HCT116 (cell line): ENCODE data around the gene SRD5A3. TPM values are rescaled to one million over a fixed set of nuclear protein-coding genes. Genes with fewer than 3 reads are reported as not detected.
A peak's percentile ranks its signal among the peaks of the same experiment; 100 is the strongest.

Experiments
- ATAC-seq: fragments of 200-7000 bp; cut with Tn5 transposase; 2 replicates; pipeline ENCODE4 v1.9.1; 2020; ENCODE audit warnings: mild to moderate bottlenecking, moderate library complexity
- BruUV-seq: library from RNA; stranded (reverse); fragments of 400-500 nt; replicated peaks from 2 replicates; lab custom pipeline; 2021; lab: Mats Ljungman, UMichigan
- CTCF ChIA-PET: fragments of 300-600 bp; sonication (Branson Sonifier 250); formaldehyde crosslinking; loops from one replicate; lab custom pipeline; 2021; ENCODE audit warnings: antibody characterized with exemption; lab: Charles Lee
- POLR2A ChIA-PET: fragments of 300-600, 350-600 bp; sonication (Branson Sonifier 250); formaldehyde crosslinking; loops from one replicate; lab custom pipeline; 2021; ENCODE audit warnings: antibody characterized with exemption; lab: Charles Lee
- RAD21 ChIA-PET, 2 experiments: fragments of 300-600 bp; sonication (Branson Sonifier 250); formaldehyde crosslinking; loops; one replicate each; lab custom pipeline; 2023; ENCODE audit warnings: low total read pairs in 2 of 2; ENCODE audit not compliant: uncharacterized antibody in 2 of 2, unreplicated experiment in 2 of 2, low non-redundant PET in 1 of 2; lab: Charles Lee
- DNase-seq: peaks from one replicate; pipeline ENCODE4 v3.0.0-alpha.2; 2010; ENCODE audit warnings: low read depth, low spot score
- H2AFZ ChIP-seq: fragments of 200-600 bp; shearing (Covaris generic), sonication (generic); 2 replicates; pipeline ENCODE4 v1.6.1; 2017; ENCODE audit warnings: low read depth, mixed run types, mixed read lengths, antibody characterized with exemption, low read length; ENCODE audit not compliant: poor library complexity, severe bottlenecking
- H3K27ac ChIP-seq: 2 replicates; pipeline ENCODE4 v1.5.1; 2012; ENCODE audit warnings: low read depth, low read length
- H3K27me3 ChIP-seq: fragments of 200-600 bp; sonication (generic); 2 replicates; pipeline ENCODE4 v1.6.1; 2016; ENCODE audit warnings: mixed run types, low read length, mixed read lengths; ENCODE audit not compliant: insufficient read depth
- H3K36me3 ChIP-seq, 2 experiments: fragments of 200-500 bp in 1 of 2; fragments of 200-600 bp in 1 of 2; sonication (Bioruptor generic) in 1 of 2; sonication (generic) in 1 of 2; 2 replicates each; pipeline versions ENCODE4 v1.5.1 to v1.6.1; 2014 to 2016; ENCODE audit warnings: low read length in 2 of 2, inconsistent platforms in 1 of 2, mixed read lengths in 1 of 2, mixed run types in 1 of 2; ENCODE audit not compliant: insufficient read depth in 2 of 2, control insufficient read depth in 1 of 2
- H3K4me1 ChIP-seq, 2 experiments: fragments of 200-600 bp in 1 of 2; sonication (generic) in 1 of 2; 2 replicates each; pipeline versions ENCODE4 v1.5.1 to v1.6.1; 2012 to 2017; ENCODE audit warnings: low read length in 2 of 2, inconsistent platforms in 1 of 2, mild to moderate bottlenecking in 1 of 2, mixed read lengths in 1 of 2, mixed run types in 1 of 2, moderate library complexity in 1 of 2; ENCODE audit not compliant: insufficient read depth in 2 of 2, control insufficient read depth in 1 of 2
- H3K4me2 ChIP-seq: fragments of 200-600 bp; sonication (generic); 2 replicates; pipeline ENCODE4 v1.6.1; 2017; ENCODE audit warnings: mixed run types, low read length, mixed read lengths
- H3K4me3 ChIP-seq, 2 experiments: fragments of 200-600 bp in 1 of 2; sonication (generic) in 1 of 2; replicated peaks in 1 of 2; 2 replicates each; pipeline ENCODE4 v1.5.1; 2011 to 2016; ENCODE audit warnings: low read length in 2 of 2, control low read depth in 1 of 2, low read depth in 1 of 2, mild to moderate bottlenecking in 1 of 2, mixed read lengths in 1 of 2, mixed run types in 1 of 2
- H3K79me2 ChIP-seq: fragments of 200-600 bp; sonication (generic); 2 replicates; pipeline ENCODE4 v1.6.1; 2017; ENCODE audit warnings: mild to moderate bottlenecking, mixed run types, low read length, moderate library complexity, mixed read lengths; ENCODE audit not compliant: insufficient read depth
- H3K9ac ChIP-seq: fragments of 200-600 bp; sonication (generic); 2 replicates; pipeline ENCODE4 v1.6.1; 2016; ENCODE audit warnings: low read length, mixed read lengths
- H3K9me2 ChIP-seq: fragments of 200-600 bp; sonication (generic), shearing (Covaris generic); 2 replicates; pipeline ENCODE4 v1.6.1; 2017; ENCODE audit warnings: mixed run types, mild to moderate bottlenecking, moderate library complexity; ENCODE audit not compliant: insufficient read depth
- H3K9me3 ChIP-seq, 2 experiments: fragments of 200-500 bp in 1 of 2; fragments of 200-600 bp in 1 of 2; sonication (Bioruptor generic) in 1 of 2; sonication (generic) in 1 of 2; 2 replicates each; pipeline ENCODE4 v1.6.1; 2014 to 2017; ENCODE audit warnings: low read length in 2 of 2, mixed read lengths in 2 of 2, inconsistent platforms in 1 of 2, low read depth in 1 of 2, mild to moderate bottlenecking in 1 of 2, mixed run types in 1 of 2, moderate library complexity in 1 of 2; ENCODE audit not compliant: control insufficient read depth in 1 of 2, insufficient read depth in 1 of 2
- H4K20me1 ChIP-seq: fragments of 200-600 bp; sonication (generic), shearing (Covaris generic); 2 replicates; pipeline ENCODE4 v1.6.1; 2017; ENCODE audit warnings: mixed run types, mild to moderate bottlenecking, moderate library complexity; ENCODE audit not compliant: insufficient read depth
- CBX3 ChIP-seq: IDR thresholded peaks from 2 replicates; pipeline ENCODE4 v1.6.1; 2012; ENCODE audit warnings: low read depth
- ELF1 ChIP-seq: IDR thresholded peaks from 2 replicates; pipeline ENCODE4 v1.6.1; 2012; ENCODE audit warnings: low read depth, borderline replicate concordance
- EZH2phosphoT487 ChIP-seq: fragments of 200-600 bp; IDR thresholded peaks from 2 replicates; pipeline ENCODE4 v1.6.1; 2018; ENCODE audit warnings: antibody characterized with exemption, borderline replicate concordance
- FOSL1 ChIP-seq: IDR thresholded peaks from 2 replicates; pipeline ENCODE4 v1.6.1; 2012; ENCODE audit warnings: low read depth
- RAD21 ChIP-seq: IDR thresholded peaks from 2 replicates; pipeline ENCODE4 v1.6.1; 2012; ENCODE audit warnings: low read depth, mild to moderate bottlenecking
- SP1 ChIP-seq: IDR thresholded peaks from 2 replicates; pipeline ENCODE4 v1.6.1; 2012; ENCODE audit warnings: low read depth
- SRF ChIP-seq: IDR thresholded peaks from 2 replicates; pipeline ENCODE4 v1.6.1; 2012; ENCODE audit warnings: low read depth
- ZFX ChIP-seq: fragments of 450-650 bp; IDR thresholded peaks from 2 replicates; pipeline ENCODE4 v1.6.1; 2017
- intact Hi-C: fragments of 100-400 bp; cut with micrococcal nuclease; formaldehyde crosslinking; loops from 2 replicates; pipeline ENCODE4 v1.10.0; 2022
- total RNA-seq: library from RNA; stranded (reverse); gene quantifications from one replicate; pipeline ENCODE4 v1.2.1, GENCODE V29; 2021; ENCODE audit not compliant: unreplicated experiment
- TF ChIP-seq, protein P1 (sequence below), 3 experiments: fragments of 200-600 bp in 1 of 3; sonication (generic) in 1 of 3; IDR thresholded peaks in 2 of 3; conservative IDR thresholded peaks in 1 of 3; 2 replicates each; pipeline ENCODE4 v1.5.1; 2012 to 2017; ENCODE audit warnings: low read depth in 2 of 3, low read length in 2 of 3, antibody characterized with exemption in 1 of 3, borderline replicate concordance in 1 of 3, control low read depth in 1 of 3, mild to moderate bottlenecking in 1 of 3, mixed read lengths in 1 of 3, mixed run types in 1 of 3, moderate library complexity in 1 of 3; ENCODE audit not compliant: insufficient read depth in 1 of 3
- TF ChIP-seq, protein P2 (sequence below): IDR thresholded peaks from 2 replicates; pipeline ENCODE4 v1.6.1; 2011; ENCODE audit warnings: mild to moderate bottlenecking, low read length, moderate library complexity; ENCODE audit not compliant: insufficient replicate concordance; ENCODE audit errors: extremely low read depth
- TF ChIP-seq, protein P3 (sequence below): IDR thresholded peaks from 2 replicates; pipeline ENCODE4 v1.6.1; 2012
- TF ChIP-seq, protein P4 (sequence below): IDR thresholded peaks from 2 replicates; pipeline ENCODE4 v1.6.1; 2012
- TF ChIP-seq, protein P5 (sequence below): IDR thresholded peaks from 2 replicates; pipeline ENCODE4 v1.6.1; 2012; ENCODE audit warnings: low read depth

The SRD5A3 gene
- total RNA-seq, 1 experiment from 2014 or later: 19.9 TPM

DNA sequence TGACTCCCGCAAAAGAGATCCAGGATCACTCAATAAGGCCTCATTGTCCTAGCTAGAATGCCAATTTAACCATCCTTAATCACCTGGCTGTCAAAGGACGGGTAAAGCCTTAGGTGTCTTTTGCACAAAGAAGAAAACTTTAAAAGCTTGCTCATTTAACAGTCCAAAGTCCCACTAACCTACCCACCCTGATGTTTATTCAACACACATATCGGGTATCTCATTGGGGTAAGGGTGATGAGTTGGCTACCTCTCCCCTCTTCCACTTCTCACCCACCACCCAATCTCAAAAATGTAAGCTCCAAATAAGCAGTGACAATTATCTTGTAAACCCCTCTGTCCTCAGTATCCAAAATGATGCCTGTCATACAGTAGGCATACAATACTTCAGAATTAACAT lies 988 bp upstream of the SRD5A3 start:
- TF ChIP-seq SP1 (no peak), EZH2phosphoT487 (no peak), SRF (no peak), ZFX (no peak), RAD21 (no peak), CBX3 (no peak), ELF1 (no peak), FOSL1 (no peak)
- TF ChIP-seq, protein P1, sequence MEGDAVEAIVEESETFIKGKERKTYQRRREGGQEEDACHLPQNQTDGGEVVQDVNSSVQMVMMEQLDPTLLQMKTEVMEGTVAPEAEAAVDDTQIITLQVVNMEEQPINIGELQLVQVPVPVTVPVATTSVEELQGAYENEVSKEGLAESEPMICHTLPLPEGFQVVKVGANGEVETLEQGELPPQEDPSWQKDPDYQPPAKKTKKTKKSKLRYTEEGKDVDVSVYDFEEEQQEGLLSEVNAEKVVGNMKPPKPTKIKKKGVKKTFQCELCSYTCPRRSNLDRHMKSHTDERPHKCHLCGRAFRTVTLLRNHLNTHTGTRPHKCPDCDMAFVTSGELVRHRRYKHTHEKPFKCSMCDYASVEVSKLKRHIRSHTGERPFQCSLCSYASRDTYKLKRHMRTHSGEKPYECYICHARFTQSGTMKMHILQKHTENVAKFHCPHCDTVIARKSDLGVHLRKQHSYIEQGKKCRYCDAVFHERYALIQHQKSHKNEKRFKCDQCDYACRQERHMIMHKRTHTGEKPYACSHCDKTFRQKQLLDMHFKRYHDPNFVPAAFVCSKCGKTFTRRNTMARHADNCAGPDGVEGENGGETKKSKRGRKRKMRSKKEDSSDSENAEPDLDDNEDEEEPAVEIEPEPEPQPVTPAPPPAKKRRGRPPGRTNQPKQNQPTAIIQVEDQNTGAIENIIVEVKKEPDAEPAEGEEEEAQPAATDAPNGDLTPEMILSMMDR (IDR thresholded peaks at IDR 0.05 in 2 of 3, conservative IDR thresholded peaks at IDR 0.05 in 1 of 3; ENCODE audit: borderline replicate concordance in 1 of 3, insufficient read depth in 1 of 3, low read depth in 2 of 3, low read length in 2 of 3): no peak
- TF ChIP-seq, protein P2, sequence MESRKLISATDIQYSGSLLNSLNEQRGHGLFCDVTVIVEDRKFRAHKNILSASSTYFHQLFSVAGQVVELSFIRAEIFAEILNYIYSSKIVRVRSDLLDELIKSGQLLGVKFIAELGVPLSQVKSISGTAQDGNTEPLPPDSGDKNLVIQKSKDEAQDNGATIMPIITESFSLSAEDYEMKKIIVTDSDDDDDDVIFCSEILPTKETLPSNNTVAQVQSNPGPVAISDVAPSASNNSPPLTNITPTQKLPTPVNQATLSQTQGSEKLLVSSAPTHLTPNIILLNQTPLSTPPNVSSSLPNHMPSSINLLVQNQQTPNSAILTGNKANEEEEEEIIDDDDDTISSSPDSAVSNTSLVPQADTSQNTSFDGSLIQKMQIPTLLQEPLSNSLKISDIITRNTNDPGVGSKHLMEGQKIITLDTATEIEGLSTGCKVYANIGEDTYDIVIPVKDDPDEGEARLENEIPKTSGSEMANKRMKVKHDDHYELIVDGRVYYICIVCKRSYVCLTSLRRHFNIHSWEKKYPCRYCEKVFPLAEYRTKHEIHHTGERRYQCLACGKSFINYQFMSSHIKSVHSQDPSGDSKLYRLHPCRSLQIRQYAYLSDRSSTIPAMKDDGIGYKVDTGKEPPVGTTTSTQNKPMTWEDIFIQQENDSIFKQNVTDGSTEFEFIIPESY: no peak
- TF ChIP-seq, protein P3, sequence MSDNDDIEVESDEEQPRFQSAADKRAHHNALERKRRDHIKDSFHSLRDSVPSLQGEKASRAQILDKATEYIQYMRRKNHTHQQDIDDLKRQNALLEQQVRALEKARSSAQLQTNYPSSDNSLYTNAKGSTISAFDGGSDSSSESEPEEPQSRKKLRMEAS: no peak
- TF ChIP-seq, protein P4, sequence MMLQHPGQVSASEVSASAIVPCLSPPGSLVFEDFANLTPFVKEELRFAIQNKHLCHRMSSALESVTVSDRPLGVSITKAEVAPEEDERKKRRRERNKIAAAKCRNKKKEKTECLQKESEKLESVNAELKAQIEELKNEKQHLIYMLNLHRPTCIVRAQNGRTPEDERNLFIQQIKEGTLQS: no peak
- TF ChIP-seq, protein P5, sequence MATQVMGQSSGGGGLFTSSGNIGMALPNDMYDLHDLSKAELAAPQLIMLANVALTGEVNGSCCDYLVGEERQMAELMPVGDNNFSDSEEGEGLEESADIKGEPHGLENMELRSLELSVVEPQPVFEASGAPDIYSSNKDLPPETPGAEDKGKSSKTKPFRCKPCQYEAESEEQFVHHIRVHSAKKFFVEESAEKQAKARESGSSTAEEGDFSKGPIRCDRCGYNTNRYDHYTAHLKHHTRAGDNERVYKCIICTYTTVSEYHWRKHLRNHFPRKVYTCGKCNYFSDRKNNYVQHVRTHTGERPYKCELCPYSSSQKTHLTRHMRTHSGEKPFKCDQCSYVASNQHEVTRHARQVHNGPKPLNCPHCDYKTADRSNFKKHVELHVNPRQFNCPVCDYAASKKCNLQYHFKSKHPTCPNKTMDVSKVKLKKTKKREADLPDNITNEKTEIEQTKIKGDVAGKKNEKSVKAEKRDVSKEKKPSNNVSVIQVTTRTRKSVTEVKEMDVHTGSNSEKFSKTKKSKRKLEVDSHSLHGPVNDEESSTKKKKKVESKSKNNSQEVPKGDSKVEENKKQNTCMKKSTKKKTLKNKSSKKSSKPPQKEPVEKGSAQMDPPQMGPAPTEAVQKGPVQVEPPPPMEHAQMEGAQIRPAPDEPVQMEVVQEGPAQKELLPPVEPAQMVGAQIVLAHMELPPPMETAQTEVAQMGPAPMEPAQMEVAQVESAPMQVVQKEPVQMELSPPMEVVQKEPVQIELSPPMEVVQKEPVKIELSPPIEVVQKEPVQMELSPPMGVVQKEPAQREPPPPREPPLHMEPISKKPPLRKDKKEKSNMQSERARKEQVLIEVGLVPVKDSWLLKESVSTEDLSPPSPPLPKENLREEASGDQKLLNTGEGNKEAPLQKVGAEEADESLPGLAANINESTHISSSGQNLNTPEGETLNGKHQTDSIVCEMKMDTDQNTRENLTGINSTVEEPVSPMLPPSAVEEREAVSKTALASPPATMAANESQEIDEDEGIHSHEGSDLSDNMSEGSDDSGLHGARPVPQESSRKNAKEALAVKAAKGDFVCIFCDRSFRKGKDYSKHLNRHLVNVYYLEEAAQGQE: no peak
- Histone ChIP-seq H2AFZ (peak overlapping the region; percentile 76), H3K9me3 (no peaks in the 10 kb centered on the region), H3K27ac (no peak overlapping the region), H3K27me3 (no peaks in the 10 kb centered on the region), H3K4me1 (peaks cover 17 to 29% of the 10 kb centered on the region in 2 experiments), H3K36me3 (no peaks in the 10 kb centered on the region), H3K4me3 (no peak overlapping the region), H3K9me2 (no peaks in the 10 kb centered on the region), H3K79me2 (no peaks in the 10 kb centered on the region; the same call in 1 of the 2 replicates), H3K4me2 (no peak overlapping the region), H4K20me1 (no peaks in the 10 kb centered on the region), H3K9ac (no peak overlapping the region)
- ChIA-PET RAD21 (no interaction called here), CTCF (interaction anchor here (0.6 to 1.9 kb wide), 8 partner anchors 11 to 1460 kb away, joined by 3 to 10 read pairs (median 4); no protein-coding TSS in a partner anchor), POLR2A (interaction anchor here (1.6 kb wide), 1 partner anchor 50 kb away, joined by 6 read pairs; the partner anchor contains the start of gene TMEM165)
- intact Hi-C loops: loop anchor here (5.0 to 10.0 kb wide), 3 partner anchors 202 to 520 kb away; partner anchors contain the start of genes CLOCK and NMU
- no peak for ATAC-seq
- DNase-seq: no peak
- BruUV-seq: no TSS peak
